CD4-positive, alpha-beta T cell treated with Interleukin-15 for 4 hours (primary cell): ENCODE data around the gene LEAP2.
A peak's percentile ranks its signal among the peaks of the same experiment; 100 is the strongest.
"Not testable (repeated sequence)": the region's sequence is repeated elsewhere in the genome, so short reads cannot be mapped to it uniquely, and the experiment has no call there.

Experiments
- DNase-seq: peaks from one replicate; pipeline ENCODE4 v3.0.0-alpha.2; 2020; ENCODE audit warnings: low spot score

LEAP2 gene

DNA sequence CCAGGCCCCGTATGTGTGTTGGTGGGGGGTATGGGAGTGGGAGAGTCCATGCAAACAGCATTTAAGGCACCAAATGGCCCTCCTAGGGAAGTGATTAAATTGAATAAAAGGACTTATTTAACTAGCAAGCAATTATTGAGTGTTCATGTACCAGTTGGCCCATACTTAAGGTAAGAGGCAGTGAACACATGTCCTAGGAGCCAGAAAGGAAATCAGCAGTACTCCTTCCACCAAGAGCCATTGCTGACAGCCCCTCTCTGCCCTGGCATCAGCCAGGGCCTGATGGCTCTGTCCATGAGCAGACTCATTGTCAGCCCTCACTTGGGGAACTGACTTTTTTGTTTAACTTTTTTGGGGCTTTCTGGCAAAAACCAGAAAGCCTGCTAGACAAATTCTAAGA is 32.6 kb upstream of the LEAP2 start:
- no peak for DNase-seq

DNA sequence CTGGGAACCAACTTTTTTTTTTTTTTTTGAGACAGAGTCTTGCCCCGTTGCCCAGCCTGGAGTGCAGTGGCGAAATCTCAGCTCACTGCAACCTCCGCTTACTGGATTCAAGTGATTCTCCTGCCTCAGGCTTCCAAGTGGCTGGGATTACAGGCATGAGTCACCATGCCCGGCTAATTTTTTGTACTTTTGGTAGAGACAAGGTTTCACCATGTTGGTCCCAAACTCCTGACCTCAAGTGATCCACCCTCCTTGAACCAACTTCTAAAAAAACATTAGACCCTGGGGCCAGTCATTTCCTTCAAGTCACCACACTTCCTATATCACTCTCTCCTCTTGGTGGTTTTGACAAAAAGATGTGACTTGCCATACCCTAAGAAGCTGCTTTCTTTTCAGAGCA is 32.2 kb upstream of the LEAP2 start:
- DNase-seq = no peak

DNA sequence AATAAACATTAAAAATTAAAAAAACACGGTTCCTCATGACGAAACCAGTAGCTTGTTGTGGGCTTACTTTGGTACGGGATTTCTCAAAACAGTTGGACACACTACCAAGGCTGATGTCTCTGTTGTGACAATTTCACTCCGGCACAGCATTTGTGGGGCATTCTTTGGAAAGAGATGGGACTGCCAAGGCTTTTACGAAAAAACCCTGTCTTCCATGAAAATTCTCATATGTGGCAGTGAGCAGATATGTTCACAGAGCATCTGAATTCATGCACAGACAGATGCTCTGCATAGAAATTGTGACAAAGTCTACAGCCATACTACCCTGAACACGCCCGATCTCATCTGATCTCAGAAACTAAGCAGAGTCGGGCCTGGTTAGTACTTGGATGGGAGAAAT is 25.2 kb upstream of the LEAP2 start:
- DNase-seq = no peak

DNA sequence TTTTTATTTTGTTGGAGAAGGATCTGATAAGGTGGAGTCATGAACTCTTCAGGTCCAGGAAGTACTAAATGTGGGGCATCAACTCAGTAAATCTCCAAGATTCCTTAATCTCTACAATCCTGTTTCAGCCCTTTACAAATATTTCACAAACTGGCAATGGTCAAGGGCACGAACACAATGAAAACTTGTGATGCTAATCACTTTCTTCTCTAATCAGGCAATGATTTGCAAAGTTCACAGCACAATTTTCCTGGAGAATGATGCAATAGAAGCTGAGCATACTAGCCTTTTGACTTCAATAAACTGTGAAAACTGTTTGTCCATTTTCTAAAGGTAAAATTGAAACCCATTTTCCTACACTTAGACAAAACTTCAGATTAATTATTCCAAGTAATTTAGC is 24.1 kb upstream of the LEAP2 start:
- DNase-seq = no peak

DNA sequence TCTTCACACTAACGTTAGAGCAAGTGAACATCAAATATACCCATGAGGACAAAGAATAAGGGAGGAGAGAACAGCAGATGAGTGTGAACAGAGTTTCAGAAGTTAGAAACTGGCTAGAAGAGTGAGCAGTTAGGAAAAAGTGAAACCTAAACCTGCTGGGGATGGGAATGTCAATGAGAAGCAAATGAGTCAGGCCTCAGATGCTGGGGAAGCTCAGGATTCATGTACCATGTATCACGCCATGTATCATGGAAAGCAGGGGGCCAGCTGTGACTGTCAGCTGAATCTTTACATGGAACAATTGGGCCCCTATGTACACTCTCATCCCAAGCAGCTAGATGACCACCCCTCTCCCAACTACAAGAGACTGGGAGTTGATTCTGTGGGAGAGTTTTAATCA is 23.4 kb upstream of the LEAP2 start:
- no peak for DNase-seq

DNA sequence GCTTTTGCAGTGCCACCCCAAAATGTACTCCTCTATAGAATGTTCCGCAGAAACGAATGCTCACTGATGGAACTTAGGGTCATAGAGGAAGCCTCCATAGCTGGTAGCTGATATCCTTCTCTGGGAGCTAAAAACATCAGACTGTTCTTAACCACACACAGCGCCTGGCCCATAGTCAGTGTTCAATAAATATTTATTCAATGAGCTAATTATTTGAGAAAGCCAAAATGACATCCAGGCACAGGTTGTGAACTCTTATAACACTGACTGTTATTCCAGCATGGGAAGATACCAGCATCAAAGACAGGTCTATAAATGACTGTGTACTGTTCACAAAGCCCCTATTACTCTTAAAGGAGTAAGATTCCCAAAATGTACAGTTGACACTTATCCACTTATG is 20.1 kb upstream of the LEAP2 start:
- DNase-seq = no peak

DNA sequence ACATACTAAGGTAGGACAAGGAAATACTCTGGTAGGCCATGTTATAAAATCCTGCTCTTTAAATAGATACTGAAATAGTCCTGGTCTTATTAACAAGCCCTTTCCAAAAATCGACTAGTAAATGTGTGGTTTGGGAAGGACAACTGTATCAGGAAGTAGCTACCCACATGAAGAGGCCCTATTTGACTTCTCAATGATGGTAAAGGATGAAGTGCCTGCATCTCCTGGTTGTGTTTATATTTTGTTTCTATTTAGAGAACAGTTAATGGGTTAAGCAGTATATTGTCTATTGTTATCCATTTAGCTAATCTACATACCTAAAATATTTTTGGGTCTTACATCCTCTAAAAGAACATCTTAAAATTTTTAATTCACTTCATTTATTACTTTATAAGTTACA is 19.7 kb upstream of the LEAP2 start:
- DNase-seq = no peak

DNA sequence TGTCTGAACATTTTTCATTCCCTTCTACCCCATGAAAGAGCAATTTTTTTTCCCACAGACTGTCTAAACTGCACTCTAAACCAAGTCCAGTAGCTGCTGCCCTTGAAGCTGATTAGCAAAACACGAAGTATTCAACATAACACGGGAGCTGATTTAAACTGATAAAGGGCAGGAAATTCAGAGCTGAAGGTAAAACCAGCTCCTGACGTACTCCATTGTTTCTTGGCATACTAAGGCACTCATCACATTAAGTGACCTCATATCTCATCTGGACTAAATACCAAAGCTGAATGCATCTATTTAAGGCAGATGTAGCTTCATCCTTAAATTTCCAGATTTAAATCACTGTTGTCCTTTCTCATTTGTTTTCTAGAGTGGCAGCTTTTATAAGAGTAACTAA is 19.2 kb upstream of the LEAP2 start:
- no peak for DNase-seq

DNA sequence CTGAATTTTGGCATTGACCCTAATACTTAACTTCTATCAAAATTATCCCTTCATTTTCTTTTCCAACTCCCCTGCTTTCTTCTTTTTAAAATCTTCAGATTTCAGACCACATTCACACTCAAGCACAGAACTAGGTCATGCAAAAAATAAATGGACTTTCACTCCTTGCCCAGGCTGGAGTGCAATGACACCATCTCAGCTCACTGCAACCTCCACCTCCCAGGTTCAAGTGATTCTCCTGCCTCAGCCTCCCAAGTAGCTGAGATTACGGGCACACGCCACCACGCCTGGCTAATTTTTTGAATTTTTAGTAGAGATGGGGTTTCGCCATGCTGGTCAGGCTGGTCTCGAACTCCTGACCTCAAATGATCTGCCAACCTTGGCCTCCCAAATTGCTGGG is 18.5 kb upstream of the LEAP2 start:
- DNase-seq = not testable (repeated sequence)

DNA sequence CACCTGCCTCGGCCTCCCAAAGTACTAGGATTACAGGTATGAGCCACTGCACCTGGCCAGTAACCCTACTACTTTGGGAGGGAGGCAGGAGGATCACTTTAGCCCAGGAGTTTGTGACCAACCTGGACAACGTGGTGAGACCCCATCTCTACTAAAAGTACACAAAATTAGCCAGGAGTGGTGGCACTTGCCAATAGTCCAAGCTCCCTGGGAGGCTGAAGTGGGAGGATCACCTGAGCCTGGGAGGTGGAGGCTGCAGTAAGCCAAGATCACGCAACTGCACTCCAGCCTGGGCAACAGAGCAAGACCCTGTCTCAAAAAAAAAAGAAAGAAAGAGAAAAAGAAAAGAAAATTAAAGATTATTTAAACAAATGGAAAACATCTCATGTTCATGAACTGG is 17.5 kb upstream of the LEAP2 start:
- DNase-seq = no peak

DNA sequence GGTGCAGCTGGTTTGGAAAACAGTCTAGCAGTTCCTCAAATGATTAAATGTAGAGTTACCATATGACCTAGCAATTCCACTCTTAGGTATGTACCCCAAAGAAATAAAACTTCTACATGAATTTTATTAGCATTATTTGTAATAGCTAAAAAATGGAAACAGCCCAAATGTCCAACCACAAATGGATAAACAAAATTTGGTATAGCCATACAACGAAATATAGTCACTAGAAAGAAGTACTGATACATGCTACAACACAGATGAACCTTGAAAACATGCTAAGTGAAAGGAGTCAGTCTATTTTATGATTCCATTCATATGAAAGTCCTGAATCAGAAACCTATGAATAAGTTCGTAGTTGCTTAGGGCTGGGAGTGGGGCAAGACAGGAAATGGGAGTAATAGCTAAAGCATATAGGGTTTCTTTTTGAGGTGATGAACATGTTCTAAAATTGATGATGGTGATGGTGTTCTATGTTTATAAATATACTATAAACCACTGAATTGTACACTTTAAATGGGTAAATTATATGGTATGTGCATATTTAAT is 13.5 kb upstream of the LEAP2 start:
- no peak for DNase-seq

DNA sequence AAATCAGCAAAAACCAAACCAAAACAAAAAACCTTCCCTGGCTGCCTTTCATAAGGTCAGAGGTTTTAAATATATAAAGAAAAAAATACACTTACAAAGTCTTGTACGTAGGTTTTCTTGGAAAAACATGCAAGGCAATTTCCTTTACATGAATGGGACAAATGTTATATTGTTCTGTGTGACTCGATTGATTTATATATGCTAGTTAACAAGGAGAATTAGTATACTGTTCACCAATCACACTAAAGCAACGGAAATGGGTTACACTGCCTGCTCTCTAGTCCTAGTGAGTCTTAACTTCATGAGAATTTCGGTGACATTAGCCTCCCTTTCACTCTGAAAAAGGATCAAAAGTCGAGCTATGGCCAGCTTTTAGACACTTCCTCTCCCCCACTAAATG is 12.7 kb upstream of the LEAP2 start:
- no peak for DNase-seq

DNA sequence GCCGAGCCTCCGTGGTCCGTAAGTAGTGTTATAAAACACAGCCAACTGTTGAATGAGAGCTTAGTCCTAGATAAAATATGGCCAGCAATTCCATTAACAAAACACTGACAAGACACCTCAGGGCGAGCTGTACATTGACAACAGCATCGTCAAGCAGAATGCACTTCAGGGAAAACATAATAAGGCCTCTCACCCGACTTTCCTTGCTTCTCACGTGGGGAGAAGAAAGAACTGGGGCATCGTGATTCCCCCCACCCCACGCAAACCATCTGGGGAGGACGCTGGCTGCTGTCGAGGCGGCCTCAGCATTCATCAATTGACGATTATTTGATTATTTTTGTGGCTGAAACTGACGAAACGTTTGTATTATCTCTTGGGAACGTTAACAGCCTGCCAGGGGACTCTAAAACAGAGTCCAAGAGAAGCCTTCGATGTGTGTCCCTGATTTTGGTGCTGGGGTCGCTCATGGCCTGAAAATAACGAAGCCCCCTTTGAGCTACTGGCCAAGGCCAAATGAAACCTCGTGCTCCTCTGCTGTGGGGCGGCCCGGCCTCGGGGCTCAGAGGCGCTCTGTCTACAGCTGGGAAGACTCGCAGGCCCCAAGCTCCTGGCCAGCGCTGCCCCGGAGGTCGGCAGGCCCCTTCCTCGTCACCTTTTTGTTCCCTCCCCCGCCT is 7.7 kb upstream of the LEAP2 start:
- DNase-seq = no peak

DNA sequence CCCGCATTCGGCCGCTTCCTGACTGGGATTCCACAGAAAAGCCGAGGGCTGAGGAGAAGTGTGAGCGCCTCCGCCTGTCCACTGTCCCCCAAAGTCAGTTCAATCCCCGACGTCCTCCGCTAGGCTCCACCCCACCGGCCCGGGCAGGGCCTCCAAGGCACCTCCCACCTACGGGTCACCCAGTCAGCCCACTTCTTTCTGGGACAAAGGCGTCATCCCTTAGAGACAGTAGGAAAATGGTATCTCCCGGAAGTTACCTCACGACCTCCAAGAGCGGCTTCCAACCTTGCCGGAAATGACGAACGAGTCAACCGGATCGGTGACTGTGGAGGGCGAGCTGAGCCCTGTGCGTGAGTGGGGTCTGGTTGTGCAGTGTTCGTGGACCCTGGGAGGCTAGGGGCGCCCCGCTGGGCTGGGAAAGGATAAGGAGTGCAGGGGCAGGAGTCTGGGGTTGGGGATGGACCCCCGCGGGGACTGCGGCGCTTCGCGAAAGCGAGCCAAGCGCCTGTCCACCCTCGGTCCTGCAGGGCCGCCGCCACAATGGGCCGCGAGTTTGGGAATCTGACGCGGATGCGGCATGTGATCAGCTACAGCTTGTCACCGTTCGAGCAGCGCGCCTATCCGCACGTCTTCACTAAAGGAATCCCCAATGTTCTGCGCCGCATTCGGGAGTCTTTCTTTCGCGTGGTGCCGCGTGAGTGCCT is 7.0 kb upstream of the LEAP2 start, which contains the start of the genes GDF9 and UQCRQ:
Gene GDF9 (minus strand): TSS at position 128 of the 704 bp plus-strand sequence. CDS start 1,936 bp downstream, outside the sequence.
Gene UQCRQ (plus strand): TSS at position 301 of the 704 bp plus-strand sequence. CDS start 240 bp downstream, at position 541.
- DNase-seq = peak; percentile 96

DNA sequence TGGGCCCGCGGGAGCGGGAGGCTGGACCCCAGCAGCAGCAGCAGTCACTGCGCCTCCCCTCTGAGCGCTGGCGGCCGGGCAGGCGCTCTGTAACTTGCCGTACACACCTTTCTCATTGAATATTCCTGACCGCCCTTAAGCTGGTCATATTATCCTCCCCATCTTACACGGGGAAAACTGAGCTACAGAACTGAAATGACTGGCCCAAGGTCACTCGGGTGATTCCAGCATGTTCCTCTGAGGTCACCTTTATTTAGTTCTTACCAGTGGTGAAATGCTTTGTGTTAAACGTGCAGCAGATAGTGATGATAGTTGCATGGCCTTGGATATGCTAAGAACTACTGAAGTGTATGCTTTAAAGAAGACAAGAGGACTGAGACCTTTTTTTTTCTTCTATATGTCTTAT is 6.4 kb upstream of the LEAP2 start:
- DNase-seq = no peak

DNA sequence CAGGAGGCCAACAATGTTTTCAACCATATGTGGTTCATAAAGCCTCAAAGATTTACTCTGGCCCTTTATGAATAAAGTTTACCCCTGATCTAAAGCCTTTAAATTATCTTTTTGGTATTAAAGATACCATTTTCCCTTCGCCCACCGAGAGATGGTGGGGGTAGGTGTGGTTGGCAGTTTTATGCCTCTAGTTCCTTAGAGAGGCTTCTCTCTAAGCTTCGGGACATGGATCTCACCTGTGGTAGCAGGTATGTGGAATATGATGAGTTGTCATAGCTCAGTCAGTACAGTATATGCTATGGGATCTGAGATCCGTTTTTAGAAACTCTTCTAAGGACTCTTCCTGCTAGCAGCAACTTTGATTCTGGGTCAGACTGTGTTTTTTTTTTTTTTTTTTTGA is 4.7 kb upstream of the LEAP2 start:
- no peak for DNase-seq

DNA sequence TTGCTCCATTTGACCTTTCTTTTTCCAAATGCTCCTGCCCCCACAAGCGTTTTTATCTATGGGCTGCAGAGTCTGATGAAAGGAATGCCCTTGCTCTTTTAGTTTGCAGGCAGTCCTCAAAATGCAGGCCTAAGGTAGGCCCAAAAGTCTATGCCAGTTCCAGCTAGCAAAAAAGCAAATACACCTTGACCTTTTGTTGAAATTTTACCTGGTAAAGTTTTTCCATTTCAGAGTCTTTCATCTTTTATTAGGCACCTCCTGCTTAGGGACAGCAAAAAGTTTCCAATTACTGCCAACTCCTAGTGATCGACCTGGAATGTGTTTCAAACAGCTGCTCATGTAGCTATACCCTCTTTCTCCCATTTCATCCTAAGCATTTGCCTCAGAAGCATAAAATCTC is 2.7 kb upstream of the LEAP2 start:
- DNase-seq = no peak

DNA sequence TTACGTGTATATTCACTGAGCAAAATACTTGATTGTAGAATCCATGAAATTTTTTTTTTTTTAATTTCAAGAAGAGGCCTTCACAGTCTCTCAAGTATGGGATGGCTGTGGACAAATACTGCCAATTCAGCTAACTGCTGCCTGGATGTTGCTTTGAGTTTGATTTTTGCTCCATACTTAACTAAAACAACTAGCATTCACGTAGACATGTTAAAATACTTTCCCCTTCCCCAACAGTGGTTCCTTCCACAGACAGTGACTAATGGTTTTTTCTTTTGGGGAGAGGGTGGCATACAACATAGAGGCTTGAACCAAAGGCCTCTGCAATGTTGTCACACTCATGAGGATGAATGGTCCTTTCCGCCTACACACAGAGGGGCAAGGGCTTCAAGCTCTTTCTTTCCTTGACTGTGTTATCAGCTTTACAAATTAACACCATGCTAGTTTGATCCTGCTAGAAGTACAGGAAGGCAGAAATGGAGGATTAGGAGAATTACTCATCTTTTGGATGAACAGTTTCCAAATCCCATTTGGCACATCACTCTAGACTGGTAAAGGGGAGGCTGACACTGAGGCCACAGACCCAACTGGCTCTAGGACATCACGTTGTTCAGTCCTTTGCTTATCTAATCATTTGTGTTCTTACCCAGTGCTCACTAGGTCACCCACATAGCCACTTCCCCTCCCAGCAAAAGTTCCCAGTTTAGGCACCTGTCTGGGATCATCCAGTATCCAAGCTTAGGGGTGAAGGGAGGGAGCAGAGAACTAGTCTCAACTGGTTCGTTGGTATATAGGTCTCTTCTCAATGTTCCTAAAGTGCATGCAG is 1.8 kb upstream of the LEAP2 start:
- DNase-seq = no peak

DNA sequence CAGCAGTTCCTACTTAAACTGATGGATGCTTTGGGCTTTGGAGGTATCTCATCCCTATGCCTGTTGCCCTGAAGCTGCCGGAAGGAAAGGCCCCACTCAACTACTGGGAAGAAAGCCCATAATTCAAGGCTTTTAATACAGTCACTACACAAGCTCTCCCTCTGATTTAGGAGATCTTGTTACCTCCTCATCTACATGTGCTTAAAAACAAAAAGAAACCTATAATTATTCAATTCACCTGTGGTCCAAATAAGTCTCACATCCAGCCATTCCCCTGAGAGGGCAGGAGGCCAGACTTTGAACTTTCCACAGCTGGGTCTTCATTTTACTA is 715 bp upstream of the LEAP2 start:
- DNase-seq = no peak

DNA sequence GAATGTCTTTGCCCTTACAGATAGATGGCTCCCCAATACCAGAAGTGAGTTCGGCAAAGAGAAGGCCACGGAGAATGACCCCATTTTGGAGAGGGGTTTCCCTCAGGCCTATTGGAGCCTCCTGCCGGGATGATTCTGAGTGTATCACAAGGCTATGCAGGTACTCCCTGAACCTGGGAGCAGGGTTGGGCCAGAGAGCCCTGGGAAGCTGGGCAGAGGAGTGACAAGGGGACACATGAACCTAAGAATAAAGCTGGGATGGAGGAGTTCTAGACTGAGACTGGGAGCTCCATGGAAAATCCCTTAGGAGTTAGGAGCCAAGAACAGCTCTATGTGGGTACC is 433 bp downstream of the LEAP2 start:
- DNase-seq = no peak

DNA sequence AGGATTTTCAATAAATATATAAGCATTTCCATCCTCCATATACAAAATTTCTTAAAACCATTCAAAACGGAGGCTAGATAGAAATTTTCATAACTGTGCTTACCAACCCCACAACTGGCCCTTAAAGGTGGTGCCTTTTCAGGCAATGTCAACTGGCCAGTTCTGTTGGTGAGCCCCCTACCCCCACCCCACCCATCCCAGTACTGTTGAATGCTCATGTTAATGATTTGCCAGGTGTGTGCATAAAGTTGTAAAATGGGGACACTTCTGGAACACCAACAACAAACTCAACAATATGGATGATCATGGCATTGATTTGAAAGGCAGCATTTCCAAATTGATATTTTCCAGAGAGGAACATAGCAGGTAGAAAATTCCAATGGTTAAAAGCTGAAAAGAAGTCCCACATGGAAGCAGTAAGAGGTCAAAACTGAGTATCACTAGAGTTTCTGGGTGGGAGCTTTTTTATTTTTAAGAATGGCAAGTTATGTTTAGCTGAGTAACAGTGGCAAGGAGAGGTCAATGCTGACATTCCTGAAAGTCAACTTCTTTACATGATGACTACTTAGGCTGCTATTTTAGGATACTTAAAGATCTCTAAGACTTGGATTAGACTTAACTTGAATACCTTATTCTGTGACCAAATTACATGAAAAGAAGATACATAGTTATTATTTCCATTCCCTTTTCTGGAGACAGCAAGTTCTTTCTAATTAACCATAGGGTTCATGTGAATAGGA is 2.7 kb downstream of the LEAP2 start:
- DNase-seq = no peak

DNA sequence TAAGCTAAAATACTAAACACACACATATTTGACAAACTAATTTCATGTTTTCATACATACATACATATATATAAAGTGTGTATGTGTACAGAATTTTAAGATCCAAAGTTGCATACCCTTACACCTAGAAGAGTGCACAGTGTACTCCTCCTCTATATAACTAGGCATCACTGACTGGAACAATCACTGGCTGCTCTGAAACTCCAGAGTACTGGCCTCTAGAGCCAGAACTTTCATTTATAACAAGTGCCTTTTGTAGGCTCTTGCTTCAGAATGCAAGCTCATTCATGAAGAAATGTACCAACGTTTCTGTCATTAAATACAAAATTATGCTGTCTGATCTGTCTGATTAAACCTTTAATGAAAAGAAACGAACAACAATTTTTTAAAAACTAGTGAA is 4.0 kb downstream of the LEAP2 start:
- no peak for DNase-seq
